NCI-H1417 treated with DMSO at 0.1 percent for 48 hours (cell line): Measurements from ENCODE around the gene HMGN1.

Experiments used
- DNase-seq: peaks from one replicate; lab custom pipeline; 2025; lab: John Stamatoyannopoulos, UW

Gene HMGN1

DNA sequence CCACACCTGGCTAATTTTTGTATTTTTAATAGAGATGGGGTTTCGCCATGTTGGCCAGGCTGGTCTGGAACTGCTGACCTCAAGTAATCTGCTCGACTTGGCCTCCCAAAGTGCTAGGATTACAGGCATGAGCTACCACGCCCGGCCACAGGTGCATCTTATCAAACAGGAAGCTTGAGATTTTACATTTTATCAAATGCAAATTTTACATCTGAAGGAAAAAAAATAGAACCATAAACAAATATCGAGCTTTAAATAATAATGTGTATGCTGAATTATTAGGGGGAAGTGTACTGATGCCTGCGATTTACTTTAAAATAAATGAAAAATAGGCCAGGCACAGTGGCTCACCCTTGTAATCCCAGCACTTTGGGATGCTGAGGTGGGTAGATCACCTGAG lies 18.9 kb downstream of the HMGN1 start:
- DNase-seq = no peak

DNA sequence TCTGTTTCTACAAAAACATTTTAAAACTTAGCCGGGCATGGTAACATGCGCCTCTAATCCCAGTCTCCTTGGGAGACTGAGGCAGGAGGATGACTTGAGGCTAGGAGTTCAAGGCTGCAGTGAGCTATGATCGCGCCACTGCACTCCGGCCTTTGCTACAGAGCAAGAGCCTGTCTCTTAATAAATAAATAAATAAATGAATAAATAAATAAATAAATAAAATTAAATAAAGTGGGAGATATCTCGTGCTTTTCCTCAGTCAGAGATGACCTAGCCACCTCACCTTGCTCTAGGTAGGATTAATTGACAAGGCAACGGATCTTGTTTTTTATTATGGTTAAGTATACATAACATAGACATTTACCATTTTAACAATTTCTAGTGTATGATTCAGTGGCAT lies 21.2 kb downstream of the HMGN1 start:
- DNase-seq = no peak

DNA sequence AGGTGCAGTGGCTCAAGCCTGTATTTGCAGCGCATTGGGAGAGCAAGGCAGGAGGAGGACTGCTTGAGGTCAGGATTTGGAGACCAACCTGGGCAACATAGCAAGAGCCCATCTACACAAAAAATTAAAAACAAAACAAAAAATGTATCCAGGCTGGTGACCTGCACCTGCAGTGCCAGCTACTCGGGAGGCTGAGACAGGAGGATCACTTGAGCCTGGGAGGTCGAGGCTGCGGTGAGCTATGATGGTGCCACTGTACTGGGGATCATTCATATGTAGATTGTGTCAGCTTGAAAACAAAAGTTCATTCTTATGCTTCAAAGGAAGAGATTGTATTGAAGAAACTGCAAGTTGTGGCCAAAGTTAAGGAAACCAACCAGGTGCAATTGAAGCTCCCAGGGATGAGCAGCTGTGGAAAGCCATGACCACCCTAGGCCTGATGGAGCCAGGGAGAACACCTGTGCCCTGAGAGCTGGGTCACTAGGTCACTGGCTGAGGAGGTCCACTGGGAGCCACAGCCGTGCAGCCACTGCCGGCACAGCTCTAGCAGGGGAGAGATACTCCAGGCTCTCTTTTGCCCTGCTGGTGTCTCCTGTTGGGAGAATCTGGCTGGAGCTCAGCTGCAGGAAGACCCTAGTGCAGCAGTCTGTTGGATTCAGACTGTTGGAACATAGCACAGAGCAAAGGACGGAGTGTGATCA lies 22.1 kb downstream of the HMGN1 start:
- no peak for DNase-seq

DNA sequence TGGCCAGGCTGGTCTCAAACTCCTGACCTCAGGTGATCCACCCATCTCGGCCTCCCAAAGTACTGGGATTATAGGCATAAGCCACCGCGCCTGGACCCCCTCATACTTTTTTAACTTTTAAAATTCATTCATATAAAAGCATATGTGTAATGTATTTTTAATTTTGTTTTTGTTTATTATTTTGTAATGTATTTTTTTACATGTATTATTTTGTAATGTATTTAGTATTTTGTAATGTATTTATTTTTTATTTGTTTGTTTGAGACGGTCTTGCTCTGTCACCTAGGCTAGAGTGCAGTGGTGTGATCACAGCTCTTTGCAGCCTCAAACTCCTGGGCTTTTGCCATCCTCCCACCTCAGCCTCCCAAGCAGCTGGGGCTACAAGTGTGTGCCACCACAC lies 23.4 kb downstream of the HMGN1 start:
- DNase-seq = no peak

DNA sequence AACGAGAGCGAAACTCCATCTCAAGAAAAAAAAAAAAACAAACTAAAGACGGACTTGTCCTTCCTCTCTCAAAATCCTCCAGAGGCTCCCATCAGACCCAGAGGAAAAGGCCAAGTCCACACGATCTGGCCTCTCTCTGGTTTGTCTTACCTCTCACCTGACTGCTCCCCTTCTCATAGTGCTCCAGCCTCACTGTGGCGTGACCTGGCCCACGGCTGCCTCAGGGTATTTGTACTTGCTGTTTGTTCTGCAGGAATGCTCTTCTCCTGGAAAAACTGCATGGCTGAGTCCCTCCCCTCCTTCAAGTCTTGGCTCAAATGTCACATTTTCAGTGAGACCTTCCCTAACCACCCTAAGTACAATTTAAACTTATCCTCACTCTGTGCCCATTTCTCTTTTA lies 27.5 kb downstream of the HMGN1 start:
- DNase-seq = no peak

DNA sequence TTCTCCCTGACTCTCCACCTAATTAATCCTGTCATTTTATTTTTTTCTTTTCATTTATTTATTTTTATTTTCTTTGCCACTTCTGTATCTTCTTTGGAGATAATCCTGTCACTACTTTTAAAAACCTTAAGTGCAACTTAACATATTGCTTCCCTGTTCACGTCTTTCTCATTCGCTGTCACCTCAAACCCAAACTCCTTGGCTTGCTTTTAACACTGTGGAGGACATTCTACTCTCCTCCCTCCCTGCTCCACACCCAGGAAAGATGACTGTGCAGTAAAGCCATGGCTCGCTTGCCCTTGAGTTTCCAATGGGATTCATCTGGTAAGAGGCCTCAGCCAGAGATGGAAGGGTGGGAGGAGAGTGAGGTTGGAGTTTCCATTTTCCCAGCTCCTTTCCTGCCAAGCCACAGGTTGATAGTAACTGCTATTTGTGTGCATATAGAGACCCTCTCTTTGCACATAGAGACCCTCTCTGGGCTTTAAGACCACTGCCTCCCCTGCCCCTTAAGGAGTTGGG lies 29.0 kb downstream of the HMGN1 start:
- no peak for DNase-seq

DNA sequence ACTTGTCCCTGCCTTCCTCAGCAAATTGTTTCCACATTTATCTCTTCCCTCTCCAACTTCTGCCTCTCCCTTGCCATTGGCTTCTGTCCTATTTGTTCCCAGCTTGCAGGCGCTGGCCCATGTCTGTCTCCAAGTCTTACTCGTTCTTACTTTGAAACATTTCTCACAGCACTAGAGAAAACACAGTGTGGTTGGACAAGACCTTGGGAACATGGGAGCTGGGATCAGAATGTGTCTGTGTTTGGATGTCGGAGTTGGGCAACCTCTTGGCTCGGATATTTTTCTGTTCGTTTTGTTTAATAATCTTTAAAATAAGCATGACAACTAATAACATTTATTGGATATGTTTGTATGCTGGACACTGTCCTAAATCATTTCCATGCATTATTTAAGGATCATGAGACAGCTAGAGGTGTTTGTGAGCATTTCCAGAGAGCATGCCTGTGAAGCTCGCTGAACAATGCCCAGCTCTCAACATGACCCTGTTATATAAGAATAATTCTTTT lies 29.6 kb downstream of the HMGN1 start:
- DNase-seq = no peak

DNA sequence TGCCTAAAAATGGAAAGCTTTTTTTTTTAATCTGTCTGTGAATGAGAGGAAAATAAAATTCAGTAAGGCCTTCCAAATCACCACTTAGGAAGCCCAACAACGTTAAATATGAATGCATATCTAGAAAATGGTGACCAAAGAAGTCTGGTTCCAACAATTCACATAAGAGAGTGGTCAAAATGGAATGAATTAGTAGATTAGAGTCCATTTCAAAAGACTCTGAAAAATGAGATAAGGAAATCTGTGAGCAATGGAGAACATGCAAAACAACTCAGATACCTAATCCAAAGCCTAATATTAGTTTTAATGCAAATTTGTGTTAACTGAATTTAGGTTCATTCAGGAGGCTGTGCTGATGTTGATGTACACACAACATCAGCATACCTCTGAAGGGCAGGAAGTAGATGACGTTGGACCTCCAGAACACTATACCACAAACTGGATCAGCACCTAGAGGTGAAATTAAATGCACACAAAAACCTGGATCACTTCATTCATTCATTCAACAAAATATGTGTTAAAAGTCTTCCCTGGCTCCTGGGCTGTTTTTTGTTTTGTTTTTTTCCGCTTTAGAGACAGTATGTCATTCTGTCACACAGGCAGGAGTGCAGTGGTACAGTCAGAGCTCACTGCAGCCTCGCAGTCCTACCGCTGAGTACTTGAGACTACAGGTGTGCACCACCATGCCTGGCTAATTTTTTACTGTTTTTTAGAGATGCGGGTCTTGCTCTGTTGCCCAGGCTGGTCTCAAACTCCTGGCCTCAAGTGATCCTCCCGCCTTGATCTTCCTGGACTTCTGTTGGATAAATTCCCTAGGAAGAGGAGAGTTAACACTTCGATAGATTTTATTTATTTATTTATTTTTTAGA lies 30.6 kb downstream of the HMGN1 start:
- no peak for DNase-seq

DNA sequence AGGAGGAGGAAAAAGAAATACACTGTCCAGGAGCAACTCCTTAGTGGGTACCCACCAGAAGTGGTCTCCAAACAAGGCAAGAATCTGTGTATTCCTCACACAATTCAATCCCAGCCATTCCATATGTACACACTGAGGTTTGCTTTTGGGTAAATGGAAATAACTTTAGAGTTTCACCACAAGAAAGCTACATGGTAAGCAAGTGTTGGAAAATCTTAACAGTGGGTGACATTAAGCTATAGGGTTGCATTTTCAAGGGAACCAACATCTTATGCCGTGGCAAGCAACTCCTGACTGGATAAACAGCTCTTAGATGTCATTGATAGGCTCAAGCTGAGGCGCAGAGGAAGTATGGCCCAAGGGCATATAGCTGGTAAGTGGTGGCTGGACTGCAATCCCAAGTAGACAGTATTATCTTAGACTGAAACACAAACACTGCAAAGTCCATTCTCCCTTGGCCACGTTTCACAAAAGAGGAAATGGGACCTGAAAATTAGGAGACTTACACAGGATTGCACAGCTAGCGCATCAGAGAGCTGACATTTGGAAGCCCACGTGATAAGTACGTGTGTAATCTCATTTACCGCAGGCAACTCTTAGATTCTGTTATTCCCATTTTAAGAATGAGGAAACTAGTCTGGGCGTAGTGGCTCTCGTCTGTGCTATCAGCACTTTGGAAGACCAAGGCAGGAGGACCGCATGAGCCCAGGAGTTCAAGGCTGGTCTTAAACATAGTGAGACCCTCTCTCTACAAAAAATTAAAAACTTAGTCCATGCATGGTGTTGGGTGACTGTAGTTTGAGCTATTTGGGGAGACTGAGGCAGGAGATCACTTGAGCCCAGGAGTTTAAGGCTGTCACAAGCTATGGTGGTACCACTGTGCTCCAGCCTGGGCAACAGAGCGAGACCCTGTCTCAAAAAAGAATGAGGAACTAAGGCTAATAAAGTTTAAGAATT lies 31.5 kb downstream of the HMGN1 start:
- no peak for DNase-seq

DNA sequence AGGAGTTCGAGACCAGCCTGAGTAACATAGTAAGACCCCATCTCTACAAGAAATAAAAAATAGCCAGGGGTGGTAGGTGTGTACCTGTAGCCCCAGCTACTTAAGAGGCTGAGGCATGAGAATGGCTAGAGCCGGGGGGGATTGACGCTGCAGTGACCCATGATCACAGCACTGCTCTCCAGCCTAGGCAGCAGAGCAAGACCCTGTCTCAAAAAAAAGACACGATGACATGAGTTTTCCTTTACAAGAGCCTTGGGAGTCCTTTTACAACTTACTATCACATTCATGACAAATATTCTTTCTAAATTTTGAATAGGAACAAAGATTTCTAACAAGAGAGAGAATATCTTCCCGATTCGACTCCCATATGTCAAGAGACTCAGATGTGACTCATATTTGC lies 32.2 kb downstream of the HMGN1 start:
- DNase-seq = no peak

DNA sequence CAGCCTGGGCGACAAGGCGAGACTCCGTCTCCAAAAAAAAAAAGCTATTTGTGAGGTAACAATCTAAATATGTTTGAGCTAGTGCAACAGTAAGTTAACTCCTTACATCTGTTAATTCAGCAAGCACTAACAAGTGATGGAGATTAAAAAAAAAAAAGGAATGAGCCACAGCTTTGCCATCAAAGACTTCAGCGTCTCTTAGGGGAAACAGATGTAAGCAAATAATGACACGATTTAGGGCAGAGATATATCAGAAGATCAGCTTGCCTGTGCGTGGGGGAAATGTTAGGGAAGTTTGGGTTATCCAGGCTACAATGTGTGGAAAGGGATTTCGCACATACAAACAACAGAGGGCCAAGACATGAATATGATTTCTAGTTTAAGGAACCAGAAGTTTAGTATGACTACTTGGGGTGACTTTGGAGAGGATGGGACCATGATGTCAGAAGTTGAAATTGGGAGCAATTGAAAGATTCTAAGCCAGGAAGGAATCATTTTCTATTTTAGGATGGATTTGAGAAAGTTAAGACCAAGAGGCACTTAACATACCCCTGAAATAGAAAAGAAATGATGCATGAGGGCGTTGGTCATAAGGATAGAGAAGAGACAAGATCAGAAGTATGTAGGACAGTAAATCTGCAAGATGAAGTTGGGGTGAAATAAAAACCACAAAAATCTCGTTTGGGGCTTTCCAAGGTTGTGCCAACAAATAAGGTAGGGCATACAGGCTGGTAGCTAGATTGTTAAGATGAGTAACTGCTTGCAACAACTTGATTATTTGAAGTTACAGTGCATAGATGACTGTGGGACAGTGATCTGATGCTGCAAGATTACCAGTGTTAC lies 33.1 kb downstream of the HMGN1 start:
- no peak for DNase-seq

DNA sequence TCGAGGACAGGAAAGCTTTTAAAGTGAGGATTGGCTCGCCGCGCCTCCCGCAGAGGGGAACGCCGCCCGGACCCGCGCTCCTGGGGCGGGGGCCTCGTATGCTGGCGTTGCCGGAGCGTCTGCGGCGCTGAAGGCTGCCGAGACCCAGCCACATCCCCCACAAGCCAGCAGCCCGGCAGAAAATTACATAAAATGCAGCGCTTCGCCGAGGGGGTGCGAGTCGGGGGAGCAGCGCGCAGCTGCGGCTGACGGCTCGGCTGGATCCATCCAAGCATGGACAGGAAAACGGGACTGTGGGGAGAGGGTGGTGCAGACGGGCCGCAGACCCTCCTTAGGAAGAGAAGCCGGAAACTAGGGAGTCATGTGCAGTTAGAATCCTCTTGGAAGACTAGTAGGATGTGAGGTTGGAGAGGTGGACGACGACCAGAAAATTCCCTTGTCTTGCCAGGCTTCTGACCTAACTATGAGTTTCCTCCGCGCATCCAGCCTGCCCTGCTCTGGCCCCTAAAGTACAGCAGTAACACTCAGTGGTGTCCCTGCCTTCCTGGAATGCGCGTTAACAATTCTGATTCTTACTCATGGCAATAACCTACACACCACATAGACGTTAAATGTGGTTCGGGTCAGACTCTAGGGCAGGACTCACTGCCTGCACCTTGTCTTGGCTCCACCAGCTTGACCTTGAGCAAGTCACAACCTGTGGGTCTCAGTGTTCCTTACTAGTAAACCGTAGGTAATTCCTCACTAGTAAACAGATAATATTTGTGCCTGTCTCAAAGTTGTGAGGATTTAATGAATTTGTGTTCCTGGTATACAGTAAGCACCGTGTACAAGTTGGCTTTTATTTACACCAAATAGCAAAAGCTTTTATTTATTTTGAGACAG lies 34.5 kb downstream of the HMGN1 start:
- DNase-seq = peak; percentile 16

DNA sequence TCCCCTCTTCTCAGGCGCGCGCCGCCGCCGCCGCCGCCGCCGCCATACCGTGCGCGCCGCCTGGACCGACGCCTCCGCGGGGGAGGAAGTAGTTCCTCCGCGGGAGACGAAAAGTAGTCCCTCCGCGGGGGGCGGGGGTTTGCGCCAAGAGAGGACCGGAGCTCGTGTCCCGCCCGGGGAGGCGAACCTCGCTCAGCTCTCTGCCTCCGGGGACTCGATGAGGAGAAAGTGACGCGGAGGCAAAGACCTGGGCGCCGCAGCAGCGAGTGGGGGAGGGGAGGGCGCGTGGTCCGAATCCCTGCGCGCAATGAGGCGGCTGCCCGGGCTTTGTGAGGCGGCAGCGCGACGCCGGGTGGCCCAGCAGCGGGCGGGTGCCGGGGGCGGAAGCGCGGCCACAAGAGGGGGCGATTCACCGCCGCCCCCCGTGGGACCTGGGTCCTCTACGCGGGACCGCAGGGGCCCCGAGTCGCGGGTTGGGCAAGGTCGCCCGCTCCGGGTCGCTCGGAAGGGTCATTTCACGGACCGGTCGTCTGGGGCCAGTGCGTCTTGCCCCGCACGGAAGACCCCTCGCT lies 35.2 kb downstream of the HMGN1 start, which contains the start of gene BRWD1:
TSS of gene BRWD1 (minus strand) at position 62 of the 572 bp plus-strand sequence. CDS start 141 bp downstream, outside the sequence.
- DNase-seq = peak; percentile 60

DNA sequence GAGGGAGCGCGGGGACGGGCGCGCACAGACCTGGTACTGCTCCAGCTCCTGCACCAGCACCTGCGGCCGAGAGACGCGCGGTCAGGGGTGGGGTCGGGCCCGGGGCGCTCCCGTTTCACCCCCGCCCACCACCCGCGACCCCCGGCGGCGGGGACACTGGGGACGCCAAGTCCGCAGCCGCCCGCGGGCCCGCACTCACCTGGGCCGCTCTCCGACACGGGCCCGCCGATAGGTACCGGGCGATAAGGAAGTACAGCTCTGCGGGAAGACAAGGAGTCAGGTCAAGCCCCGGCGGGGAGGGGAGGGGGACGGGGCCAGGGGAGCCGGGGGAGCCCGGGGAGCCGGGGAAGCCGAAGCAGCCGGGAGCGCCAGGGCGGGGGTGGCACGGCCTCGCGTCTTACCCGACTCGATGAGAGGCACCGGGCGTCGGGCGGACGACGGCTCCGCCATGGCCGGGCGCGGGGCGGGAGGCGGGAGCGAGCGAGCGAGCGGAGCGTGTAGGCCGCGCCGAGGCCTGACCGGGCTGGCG lies 35.8 kb downstream of the HMGN1 start:
- DNase-seq = no peak

DNA sequence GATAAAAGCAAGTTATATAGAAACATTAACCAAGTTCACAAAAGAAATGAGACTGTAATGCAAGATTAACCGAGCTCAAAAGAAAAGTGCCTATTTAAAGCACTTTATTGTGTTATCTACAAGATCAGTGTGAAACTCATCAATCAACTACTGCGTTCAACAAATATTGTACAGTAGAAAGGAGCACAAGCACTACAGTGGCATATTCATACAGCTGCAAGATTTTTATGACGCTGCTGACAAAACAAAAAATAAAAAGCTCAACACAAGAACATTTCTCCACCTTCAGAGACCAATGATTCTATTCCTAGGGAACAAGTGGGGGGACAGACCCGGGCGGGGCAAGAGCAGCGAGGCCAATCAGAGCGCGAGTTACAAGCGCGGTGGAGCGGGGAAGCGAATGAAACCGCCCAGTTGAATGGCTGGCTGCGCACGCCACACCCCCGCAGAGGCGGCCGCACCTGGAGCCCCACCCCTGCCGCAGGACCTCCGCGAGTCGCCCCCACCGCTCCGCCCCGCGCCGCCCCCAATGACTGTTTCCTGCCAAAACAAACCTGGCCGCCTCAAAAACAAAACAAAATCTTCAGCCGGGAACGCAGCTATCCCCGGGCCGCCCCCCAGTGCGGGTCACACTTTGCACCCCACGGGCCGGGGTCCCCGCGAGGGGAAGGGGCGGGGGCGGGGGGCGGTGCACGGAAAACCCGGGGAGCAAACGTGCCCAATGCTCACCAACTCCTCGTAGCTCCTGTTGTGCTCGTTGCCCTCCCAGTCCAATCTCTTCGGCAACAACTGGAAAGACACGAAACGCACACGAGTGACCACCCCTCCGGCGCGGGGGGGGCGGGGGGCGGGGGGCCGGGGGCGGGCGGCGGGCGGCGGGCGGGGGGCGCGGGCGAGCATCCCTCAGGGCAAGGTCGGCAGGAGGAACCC lies 36.5 kb downstream of the HMGN1 start:
- DNase-seq = peak; percentile 85

DNA sequence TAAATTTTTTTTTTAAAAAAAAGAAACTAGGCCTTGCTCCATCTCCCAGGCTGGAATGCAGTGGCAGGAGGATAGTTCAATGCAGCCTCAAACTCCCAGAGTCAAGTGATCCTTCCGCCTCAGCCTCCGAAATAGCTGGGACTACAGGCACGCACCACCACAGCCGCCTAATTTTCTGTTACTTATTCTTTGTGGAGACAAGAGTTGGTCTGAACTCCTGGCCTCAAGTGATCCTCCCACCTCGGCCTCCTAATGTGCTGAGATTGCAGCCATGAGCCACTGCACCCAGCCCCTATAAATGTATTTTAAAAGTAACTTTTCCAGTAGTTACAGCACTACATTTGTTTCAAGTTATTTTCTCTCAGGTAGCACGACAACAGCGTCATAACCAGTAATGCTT lies 37.7 kb downstream of the HMGN1 start:
- DNase-seq = no peak

DNA sequence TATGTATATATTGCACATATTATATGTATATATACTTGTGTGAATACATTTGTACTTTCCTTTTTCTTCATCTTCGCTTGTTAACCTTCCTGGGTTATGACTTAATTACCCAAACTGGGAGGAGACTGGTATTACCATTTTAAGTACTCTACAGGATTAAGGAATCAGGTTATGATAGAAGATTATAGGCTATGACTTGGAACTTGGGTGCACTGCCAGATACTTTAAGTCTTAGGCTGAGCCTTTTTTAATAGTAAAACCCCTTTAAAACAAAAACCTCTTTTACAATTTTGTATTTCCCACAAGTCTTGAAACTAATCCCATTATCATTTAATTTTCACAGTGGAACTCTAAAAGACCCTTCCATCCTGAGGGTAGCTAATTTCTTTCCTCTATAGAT lies 41.4 kb downstream of the HMGN1 start:
- DNase-seq = no peak

DNA sequence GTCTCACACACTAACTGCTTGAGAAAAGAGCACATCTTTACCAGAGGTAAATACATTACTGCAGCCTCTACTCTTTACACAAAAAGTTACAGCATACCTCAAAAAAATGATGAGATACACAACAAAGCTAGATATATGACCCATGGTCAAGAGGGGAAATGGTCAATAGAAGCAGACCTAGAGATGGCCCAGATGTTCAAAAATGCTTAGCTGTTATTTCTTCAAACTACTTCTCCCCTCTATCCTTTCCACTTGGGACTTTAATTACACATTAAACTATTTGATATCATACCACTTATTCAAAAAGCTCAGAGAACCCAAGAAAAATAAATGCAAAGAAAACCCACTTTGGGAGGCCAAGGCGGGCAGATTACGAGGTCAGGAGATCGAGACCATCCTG lies 48.3 kb downstream of the HMGN1 start:
- DNase-seq = no peak
